WTC11 (cell line): ENCODE results near the gene HINFP.

Source experiments
- ATF3 ChIP-seq: sonication (generic); formaldehyde crosslinking; conservative IDR thresholded peaks from 2 replicates; pipeline ENCODE4 v1.8.1; 2022; ENCODE audit warnings: mild to moderate bottlenecking, missing genetic modification reagents
- CTCF ChIP-seq: fragments of 200-600 bp; IDR thresholded peaks from 2 replicates; pipeline ENCODE4 v1.8.0; 2022; ENCODE audit warnings: antibody characterized with exemption
- FOXP4 ChIP-seq: sonication (generic); formaldehyde crosslinking; IDR thresholded peaks from 2 replicates; pipeline ENCODE4 v1.8.0; 2022; ENCODE audit warnings: mild to moderate bottlenecking, missing genetic modification reagents
- HMGA2 ChIP-seq: fragments of 250-450 bp; sonication (Bioruptor Pico); IDR thresholded peaks from 2 replicates; pipeline ENCODE4 v1.4.0; 2021; ENCODE audit warnings: mild to moderate bottlenecking, moderate library complexity
- TEAD4 ChIP-seq: sonication (generic); formaldehyde crosslinking; IDR thresholded peaks from 2 replicates; pipeline ENCODE4 v1.8.0; 2022; ENCODE audit warnings: mild to moderate bottlenecking, missing genetic modification reagents
- USF2 ChIP-seq: sonication (generic); formaldehyde crosslinking; IDR thresholded peaks from 2 replicates; pipeline ENCODE4 v1.8.1; 2023; ENCODE audit warnings: mild to moderate bottlenecking, missing genetic modification reagents, moderate library complexity
- TF ChIP-seq, protein P1 (sequence below): sonication (generic); formaldehyde crosslinking; IDR thresholded peaks from 2 replicates; pipeline ENCODE4 v1.8.0; 2023; ENCODE audit warnings: mild to moderate bottlenecking, missing genetic modification reagents
- TF ChIP-seq, protein P2 (sequence below): sonication (generic); formaldehyde crosslinking; IDR thresholded peaks from 2 replicates; pipeline ENCODE4 v1.8.0; 2022; ENCODE audit warnings: mild to moderate bottlenecking, missing genetic modification reagents
- TF ChIP-seq, protein P3 (sequence below): sonication (generic); formaldehyde crosslinking; IDR thresholded peaks from 2 replicates; pipeline ENCODE4 v1.8.0; 2022; ENCODE audit warnings: mild to moderate bottlenecking, missing genetic modification reagents

GRCh38 chr11:119157063-119157462 lies 35.7 kb downstream of the HINFP start:
- TF ChIP-seq ATF3 (CRISPR knock-in tag) (no peak), HMGA2 (no peak), TEAD4 (CRISPR knock-in tag) (no peak), CTCF (no peak), USF2 (CRISPR knock-in tag) (no peak), FOXP4 (CRISPR knock-in tag) (no peak)
- TF ChIP-seq, protein P1, sequence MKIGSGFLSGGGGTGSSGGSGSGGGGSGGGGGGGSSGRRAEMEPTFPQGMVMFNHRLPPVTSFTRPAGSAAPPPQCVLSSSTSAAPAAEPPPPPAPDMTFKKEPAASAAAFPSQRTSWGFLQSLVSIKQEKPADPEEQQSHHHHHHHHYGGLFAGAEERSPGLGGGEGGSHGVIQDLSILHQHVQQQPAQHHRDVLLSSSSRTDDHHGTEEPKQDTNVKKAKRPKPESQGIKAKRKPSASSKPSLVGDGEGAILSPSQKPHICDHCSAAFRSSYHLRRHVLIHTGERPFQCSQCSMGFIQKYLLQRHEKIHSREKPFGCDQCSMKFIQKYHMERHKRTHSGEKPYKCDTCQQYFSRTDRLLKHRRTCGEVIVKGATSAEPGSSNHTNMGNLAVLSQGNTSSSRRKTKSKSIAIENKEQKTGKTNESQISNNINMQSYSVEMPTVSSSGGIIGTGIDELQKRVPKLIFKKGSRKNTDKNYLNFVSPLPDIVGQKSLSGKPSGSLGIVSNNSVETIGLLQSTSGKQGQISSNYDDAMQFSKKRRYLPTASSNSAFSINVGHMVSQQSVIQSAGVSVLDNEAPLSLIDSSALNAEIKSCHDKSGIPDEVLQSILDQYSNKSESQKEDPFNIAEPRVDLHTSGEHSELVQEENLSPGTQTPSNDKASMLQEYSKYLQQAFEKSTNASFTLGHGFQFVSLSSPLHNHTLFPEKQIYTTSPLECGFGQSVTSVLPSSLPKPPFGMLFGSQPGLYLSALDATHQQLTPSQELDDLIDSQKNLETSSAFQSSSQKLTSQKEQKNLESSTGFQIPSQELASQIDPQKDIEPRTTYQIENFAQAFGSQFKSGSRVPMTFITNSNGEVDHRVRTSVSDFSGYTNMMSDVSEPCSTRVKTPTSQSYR (CRISPR knock-in tag) = no peak
- TF ChIP-seq, protein P2, sequence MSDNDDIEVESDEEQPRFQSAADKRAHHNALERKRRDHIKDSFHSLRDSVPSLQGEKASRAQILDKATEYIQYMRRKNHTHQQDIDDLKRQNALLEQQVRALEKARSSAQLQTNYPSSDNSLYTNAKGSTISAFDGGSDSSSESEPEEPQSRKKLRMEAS (CRISPR knock-in tag) = no peak
- TF ChIP-seq, protein P3, sequence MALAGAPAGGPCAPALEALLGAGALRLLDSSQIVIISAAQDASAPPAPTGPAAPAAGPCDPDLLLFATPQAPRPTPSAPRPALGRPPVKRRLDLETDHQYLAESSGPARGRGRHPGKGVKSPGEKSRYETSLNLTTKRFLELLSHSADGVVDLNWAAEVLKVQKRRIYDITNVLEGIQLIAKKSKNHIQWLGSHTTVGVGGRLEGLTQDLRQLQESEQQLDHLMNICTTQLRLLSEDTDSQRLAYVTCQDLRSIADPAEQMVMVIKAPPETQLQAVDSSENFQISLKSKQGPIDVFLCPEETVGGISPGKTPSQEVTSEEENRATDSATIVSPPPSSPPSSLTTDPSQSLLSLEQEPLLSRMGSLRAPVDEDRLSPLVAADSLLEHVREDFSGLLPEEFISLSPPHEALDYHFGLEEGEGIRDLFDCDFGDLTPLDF (CRISPR knock-in tag) = no peak
